EH (cell line): ENCODE measurements around the gene OR8G1.
"Not testable (repeated sequence)": the region's sequence is repeated elsewhere in the genome, so short reads cannot be mapped to it uniquely, and the experiment has no call there.

Experiments used
- DNase-seq: peaks from one replicate; pipeline ENCODE4 v3.0.0-alpha.2; 2015; ENCODE audit warnings: low read depth

Gene OR8G1

GRCh38 chr11:124238512-124238911, 2.4 kb upstream of the OR8G1 start:
- no peak for DNase-seq

- DNase-seq, result not testable (repeated sequence)
Measured at GRCh38 chr11:124249869-124250268, 9.0 kb downstream of the OR8G1 start.

- no peak for DNase-seq
Measured at GRCh38 chr11:124256076-124256475, 15.2 kb downstream of the OR8G1 start, which contains the start of gene OR8G5. Gene OR8G5 (plus strand): TSS chr11:124256376. CDS start chr11:124264932, 8,556 bp downstream.

- DNase-seq, result not testable (repeated sequence)
Measured at GRCh38 chr11:124265041-124265440, 24.1 kb downstream of the OR8G1 start.

- DNase-seq, result not testable (repeated sequence)
Measured at GRCh38 chr11:124270886-124271285, 30.0 kb downstream of the OR8G1 start.

GRCh38 chr11:124274000-124274399, 33.1 kb downstream of the OR8G1 start:
- DNase-seq, result no peak

- DNase-seq, result peak; percentile 1
Measured at GRCh38 chr11:124276081-124276480, 35.2 kb downstream of the OR8G1 start.

- DNase-seq, result no peak
Measured at GRCh38 chr11:124277207-124277606, 36.3 kb downstream of the OR8G1 start.

- no peak for DNase-seq
Measured at GRCh38 chr11:124277804-124278203, 36.9 kb downstream of the OR8G1 start.

GRCh38 chr11:124278261-124278660, 37.4 kb downstream of the OR8G1 start:
- DNase-seq, result no peak

GRCh38 chr11:124285610-124286344, 44.9 kb downstream of the OR8G1 start:
- DNase-seq, result peak; percentile 49

GRCh38 chr11:124294687-124295086, 53.8 kb downstream of the OR8G1 start:
- no peak for DNase-seq

- DNase-seq, result no peak
Measured at GRCh38 chr11:124296016-124296415, 55.1 kb downstream of the OR8G1 start.

GRCh38 chr11:124297921-124298320, 57.0 kb downstream of the OR8G1 start:
- DNase-seq, result no peak

- DNase-seq, result no peak
Measured at GRCh38 chr11:124301548-124301947, 60.7 kb downstream of the OR8G1 start.

- no peak for DNase-seq
Measured at GRCh38 chr11:124302347-124303125, 61.6 kb downstream of the OR8G1 start.
